Ovary (tissue), 9 donors: ENCODE measurements around the gene CACNA1D. TPM values are rescaled to one million over a fixed set of nuclear protein-coding genes. Genes with fewer than 3 reads are reported as not detected.

Source experiments
- DNase-seq, 5 donors: peaks; one replicate each; pipeline ENCODE4 v3.0.0-alpha.2; 2019 to 2020
- H3K27ac ChIP-seq, 2 donors: fragments of 200-600 bp; one replicate each; pipeline versions ENCODE4 v1.5.1 to v1.8.0; 2019 to 2022
- H3K27me3 ChIP-seq: fragments of 200-600 bp; one replicate; pipeline ENCODE4 v1.8.0; 2022
- H3K36me3 ChIP-seq: fragments of 200-600 bp; sonication (generic); one replicate; pipeline ENCODE4 v1.5.1; 2019
- H3K4me1 ChIP-seq: one replicate; pipeline ENCODE4 v1.8.1; 2013; ENCODE audit warnings: mild to moderate bottlenecking, moderate library complexity; ENCODE audit not compliant: insufficient read depth
- H3K4me3 ChIP-seq: fragments of 200-600 bp; sonication (generic); one replicate; pipeline ENCODE4 v1.5.1; 2017
- H3K9me3 ChIP-seq, 2 donors: fragments of 200-600 bp in 1 of 2; sonication (generic) in 1 of 2; one replicate each; pipeline versions ENCODE4 v1.5.1 to v1.8.1; 2013 to 2019; ENCODE audit warnings: mild to moderate bottlenecking in 1 of 2, moderate library complexity in 1 of 2
- EP300 ChIP-seq: sonication (generic); formaldehyde crosslinking; IDR thresholded peaks from one replicate; pipeline ENCODE4 v1.6.1; 2017; ENCODE audit warnings: antibody characterized with exemption
- POLR2A ChIP-seq: fragments of 450-650 bp; IDR thresholded peaks from one replicate; pipeline ENCODE4 v1.6.1; 2017; ENCODE audit warnings: antibody characterized with exemption, mild to moderate bottlenecking, moderate library complexity
- WGBS, 3 donors: extraction: QIAGEN DNeasy Blood & Tissue Kit in 1 of 3; methylation state at CpG; one replicate each; pipeline versions ENCODE4 v1.1.5 to v1.1.7; 2013 to 2017; 5-methylcytosine and 5-hydroxymethylcytosine counted together
- intact Hi-C, 4 donors: fragments of 100-400 bp; cut with DNase I; formaldehyde crosslinking; loops; one replicate each; pipeline versions ENCODE4 v1.11.0 to v1.15.1; 2022 to 2023
- polyA plus RNA-seq, 2 donors: library from polyadenylated mRNA; stranded (reverse); fragments of 200-250 nt in 1 of 2; fragments of 350-450 nt in 1 of 2; fragmentation: Illumina TruSeq in 1 of 2; extraction: RNeasy Lipid Tissue Mini Kit (QIAGEN cat#74804) in 1 of 2; gene quantifications; one replicate each; pipeline ENCODE4 v1.2.3, GENCODE V29; 2013 to 2014
- total RNA-seq, 7 donors: library from RNA; depleted of rRNA in 2 of 7; stranded (reverse); fragments of >200 nt in 2 of 7; fragmentation: NEBNext Ultra II Directional in 3 of 7; extraction: Animal tissue kit (Norgen Biotek cat#: 25700) in 3 of 7; gene quantifications; one replicate each; pipeline versions ENCODE4 v1.1.0 to v1.2.4, GENCODE V29; 2016 to 2023
- TF ChIP-seq, protein P1 (sequence below), 3 donors: fragments of 450-650 bp in 2 of 3; fragments of 200-600 bp in 1 of 3; IDR thresholded peaks; one replicate each; pipeline versions ENCODE4 v1.5.1 to v1.8.0; 2016 to 2022; ENCODE audit warnings: antibody characterized with exemption in 3 of 3, mild to moderate bottlenecking in 1 of 3
- donor health status: DM: no; HTN: no; CAD: no; lungs with moderate emphysema.
- donor health status: DM: no; HTN: no; CAD: no.
- donor health status: Bipolar disorder and iron deficiency.
- donor health status: DM: yes; HTN: yes; CAD: no.
- donor health status: DM: no; HTN: no; CAD: no.
- donor health status: DM: yes; HTN: yes; CAD: no.

CACNA1D gene
- total and polyA plus RNA-seq, 9 donors, result 0.23 to 9.3 (median 5.1) TPM

DNA sequence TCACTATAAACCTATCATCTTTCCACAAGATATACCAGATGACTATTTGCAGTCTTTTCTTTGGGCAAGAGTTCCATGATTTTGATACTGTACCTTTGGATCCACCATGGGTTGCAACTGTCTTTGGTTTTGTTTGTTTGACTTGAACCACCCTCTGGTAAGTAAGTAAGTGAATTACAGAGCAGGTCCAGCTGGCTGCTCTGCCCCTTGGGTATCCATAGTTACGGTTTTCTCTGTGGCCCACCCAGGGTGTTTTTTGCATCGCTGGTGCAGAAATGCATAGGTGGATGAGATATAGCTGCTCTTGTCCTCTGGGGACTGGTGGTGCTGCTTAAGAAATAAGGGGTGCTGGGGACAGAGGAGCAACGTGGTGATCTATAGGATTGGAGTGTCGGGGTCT is 318.0 kb downstream of the CACNA1D start:
- TF ChIP-seq EP300, result no peak
- TF ChIP-seq, protein P1, sequence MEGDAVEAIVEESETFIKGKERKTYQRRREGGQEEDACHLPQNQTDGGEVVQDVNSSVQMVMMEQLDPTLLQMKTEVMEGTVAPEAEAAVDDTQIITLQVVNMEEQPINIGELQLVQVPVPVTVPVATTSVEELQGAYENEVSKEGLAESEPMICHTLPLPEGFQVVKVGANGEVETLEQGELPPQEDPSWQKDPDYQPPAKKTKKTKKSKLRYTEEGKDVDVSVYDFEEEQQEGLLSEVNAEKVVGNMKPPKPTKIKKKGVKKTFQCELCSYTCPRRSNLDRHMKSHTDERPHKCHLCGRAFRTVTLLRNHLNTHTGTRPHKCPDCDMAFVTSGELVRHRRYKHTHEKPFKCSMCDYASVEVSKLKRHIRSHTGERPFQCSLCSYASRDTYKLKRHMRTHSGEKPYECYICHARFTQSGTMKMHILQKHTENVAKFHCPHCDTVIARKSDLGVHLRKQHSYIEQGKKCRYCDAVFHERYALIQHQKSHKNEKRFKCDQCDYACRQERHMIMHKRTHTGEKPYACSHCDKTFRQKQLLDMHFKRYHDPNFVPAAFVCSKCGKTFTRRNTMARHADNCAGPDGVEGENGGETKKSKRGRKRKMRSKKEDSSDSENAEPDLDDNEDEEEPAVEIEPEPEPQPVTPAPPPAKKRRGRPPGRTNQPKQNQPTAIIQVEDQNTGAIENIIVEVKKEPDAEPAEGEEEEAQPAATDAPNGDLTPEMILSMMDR (IDR thresholded peaks at IDR 0.05), result no peak
- TF ChIP-seq POLR2A, result no peak
- DNase-seq, result no peak
- intact Hi-C loops, result no loop called here
- no peaks in the 10 kb centered on the region for H3K9me3 ChIP-seq
- H3K27ac ChIP-seq, result no peak overlapping the region
- no peaks in the 10 kb centered on the region for H3K4me1 ChIP-seq
- no peaks in the 10 kb centered on the region for H3K27me3 ChIP-seq
- 62 to 73% (median 67%) methylated on average over 4 of the region's 4 CpGs for WGBS, 3 donors
- no peaks in the 10 kb centered on the region for H3K36me3 ChIP-seq
- no peak overlapping the region for H3K4me3 ChIP-seq

DNA sequence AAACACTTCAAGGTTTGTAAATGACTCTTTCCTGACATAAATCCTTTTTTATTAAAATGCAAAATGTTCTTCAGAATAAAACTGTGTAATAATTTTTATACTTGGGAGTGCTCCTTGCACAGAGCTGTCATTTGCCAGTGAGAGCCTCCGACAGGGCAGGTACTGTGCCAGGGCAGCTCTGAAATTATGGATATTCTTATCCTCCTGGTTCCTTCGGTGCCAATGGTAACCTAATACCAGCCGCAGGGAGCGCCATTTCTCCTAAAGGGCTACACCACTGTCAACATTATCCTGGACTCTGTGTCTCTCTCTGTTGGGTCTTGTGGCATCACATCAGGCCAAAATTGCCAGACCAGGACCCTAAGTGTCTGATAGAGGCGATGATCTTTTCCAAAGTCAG is 318.8 kb downstream of the CACNA1D start:
- 85 to 97% (median 95%) methylated on average over 5 of the region's 5 CpGs for WGBS, 3 donors
- H3K27me3 ChIP-seq, result no peaks in the 10 kb centered on the region
- H3K4me3 ChIP-seq, result no peak overlapping the region
- intact Hi-C loops, result no loop called here
- H3K36me3 ChIP-seq, result no peaks in the 10 kb centered on the region
- no peaks in the 10 kb centered on the region for H3K4me1 ChIP-seq
- no peak overlapping the region for H3K27ac ChIP-seq
- H3K9me3 ChIP-seq, result no peaks in the 10 kb centered on the region
- no peak for TF ChIP-seq POLR2A
- TF ChIP-seq, protein P1 (IDR thresholded peaks at IDR 0.05), result no peak
- no peak for TF ChIP-seq EP300
- no peak for DNase-seq

DNA sequence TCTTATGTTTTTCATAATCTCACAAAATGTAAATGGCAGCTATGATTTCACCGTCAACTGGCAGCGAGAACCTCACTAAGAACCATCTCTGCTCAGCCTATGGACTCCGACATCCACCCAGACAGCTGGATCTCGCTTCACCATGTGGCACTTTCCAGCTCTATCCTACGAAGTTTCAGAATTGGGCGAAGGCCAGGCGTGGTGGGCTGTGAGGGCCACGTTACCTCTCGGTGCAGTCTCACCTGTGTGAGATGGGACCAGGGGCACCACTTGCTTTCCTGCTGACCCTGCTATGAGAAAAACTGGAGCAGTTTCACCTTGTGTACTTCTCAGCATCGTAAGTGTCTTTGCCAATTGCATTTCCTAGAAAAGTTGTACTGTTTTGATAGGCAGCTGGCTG is 319.5 kb downstream of the CACNA1D start:
- H3K4me1 ChIP-seq, result no peaks in the 10 kb centered on the region
- no peaks in the 10 kb centered on the region for H3K9me3 ChIP-seq
- intact Hi-C loops, result no loop called here
- peak in 1 of 5 donors; percentile 9 for DNase-seq
- H3K27me3 ChIP-seq, result no peaks in the 10 kb centered on the region
- no peak overlapping the region for H3K27ac ChIP-seq
- H3K4me3 ChIP-seq, result no peak overlapping the region
- WGBS, 3 donors, result 82 to 84% (median 84%) methylated on average over 10 of the region's 10 CpGs
- no peaks in the 10 kb centered on the region for H3K36me3 ChIP-seq
- TF ChIP-seq POLR2A (no peak), EP300 (no peak)
- TF ChIP-seq, protein P1 (IDR thresholded peaks at IDR 0.05), result no peak

DNA sequence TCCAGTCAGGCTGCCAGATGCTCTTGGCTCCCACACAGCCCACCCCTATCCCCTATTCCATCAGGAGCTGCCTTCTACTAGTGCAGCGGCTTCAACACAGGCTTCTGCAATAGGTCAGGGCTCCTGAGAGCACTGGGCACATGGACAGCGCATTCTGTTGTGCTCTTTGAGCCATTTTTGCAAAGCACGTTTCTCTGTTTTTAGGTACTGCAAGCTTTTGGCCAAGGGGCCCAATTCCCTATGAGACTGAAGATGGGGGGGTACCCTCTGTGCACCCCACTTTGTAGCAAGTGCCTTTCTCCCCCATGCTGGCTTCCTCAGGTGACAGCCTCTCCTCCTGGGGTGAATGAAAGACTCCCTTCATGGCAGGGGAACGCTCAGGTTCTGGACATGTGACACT is 320.7 kb downstream of the CACNA1D start:
- Histone ChIP-seq H3K27me3 (no peaks in the 10 kb centered on the region), H3K4me1 (no peaks in the 10 kb centered on the region), H3K9me3 (no peaks in the 10 kb centered on the region), H3K27ac (no peak overlapping the region), H3K36me3 (no peaks in the 10 kb centered on the region), H3K4me3 (no peak overlapping the region)
- no peak for DNase-seq
- 88 to 96% (median 93%) methylated on average over 4 of the region's 4 CpGs for WGBS, 3 donors
- TF ChIP-seq, protein P1 (IDR thresholded peaks at IDR 0.05), result no peak
- TF ChIP-seq POLR2A (no peak), EP300 (no peak)
- intact Hi-C loops, result no loop called here
